Stimulated activated naive CD8-positive, alpha-beta T cell treated with anti-CD3 and anti-CD28 coated beads, Interleukin-15, amount 100 ng/mL, for 72 hours (primary cell): ENCODE measurements around the gene TRPM4.
"Not testable (repeated sequence)": the region's sequence is repeated elsewhere in the genome, so short reads cannot be mapped to it uniquely, and the experiment has no call there.

Source experiments
- ATAC-seq: fragments of 150-1000 bp; cut with Tn5 transposase; 2 replicates; pipeline ENCODE4 v1.10.0; 2021; ENCODE audit warnings: mild to moderate bottlenecking, moderate library complexity
- DNase-seq, 2 donors: peaks; one replicate each; pipeline ENCODE4 v3.0.0; 2021 to 2022
- H3K27ac Mint-ChIP-seq, 2 donors: one replicate each; pipeline ENCODE4 v1.8.0; 2022; ENCODE audit warnings: mild to moderate bottlenecking in 2 of 2, mixed read lengths in 2 of 2, moderate library complexity in 2 of 2
- H3K27me3 Mint-ChIP-seq: one replicate; pipeline ENCODE4 v1.8.0; 2022; ENCODE audit warnings: mixed read lengths
- H3K4me1 Mint-ChIP-seq: one replicate; pipeline ENCODE4 v1.8.0; 2022; ENCODE audit warnings: mild to moderate bottlenecking, mixed read lengths
- H3K4me3 Mint-ChIP-seq, 2 donors: one replicate each; pipeline ENCODE4 v1.8.0; 2022; ENCODE audit warnings: mild to moderate bottlenecking in 2 of 2, mixed read lengths in 2 of 2, moderate library complexity in 1 of 2
- H3K9me3 Mint-ChIP-seq, 2 donors: one replicate each; pipeline ENCODE4 v1.8.0; 2022; ENCODE audit warnings: mixed read lengths in 2 of 2

Gene TRPM4

DNA sequence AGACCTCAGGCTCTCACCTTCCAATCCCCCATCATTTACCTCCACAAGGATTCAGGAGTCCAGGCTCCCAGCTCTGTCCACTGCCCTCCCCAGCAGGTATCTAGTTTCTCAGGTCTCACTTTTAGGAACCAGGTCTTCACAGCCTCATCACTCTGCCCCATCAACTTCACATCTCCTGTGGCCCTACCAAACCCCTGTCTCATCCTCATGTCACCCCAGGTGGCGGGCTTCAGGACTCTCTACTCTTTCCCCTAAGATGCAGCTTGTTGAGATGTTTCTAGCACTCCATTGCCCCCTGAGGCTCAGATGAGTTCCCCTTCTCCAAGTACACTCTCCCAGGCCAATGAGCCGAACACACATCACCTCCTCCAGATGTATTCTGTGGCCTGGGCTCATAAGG, 36.7 kb upstream of the TRPM4 start:
- peaks cover 38% of the 10 kb centered on the region for H3K4me1 Mint-ChIP-seq
- H3K9me3 Mint-ChIP-seq = no peaks in the 10 kb centered on the region
- peaks cover 18% of the 10 kb centered on the region for H3K27me3 Mint-ChIP-seq
- DNase-seq (no peak), ATAC-seq (no peak)
- H3K4me3 Mint-ChIP-seq = peak overlapping the region; percentile 49 to 96
- no peak overlapping the region for H3K27ac Mint-ChIP-seq

DNA sequence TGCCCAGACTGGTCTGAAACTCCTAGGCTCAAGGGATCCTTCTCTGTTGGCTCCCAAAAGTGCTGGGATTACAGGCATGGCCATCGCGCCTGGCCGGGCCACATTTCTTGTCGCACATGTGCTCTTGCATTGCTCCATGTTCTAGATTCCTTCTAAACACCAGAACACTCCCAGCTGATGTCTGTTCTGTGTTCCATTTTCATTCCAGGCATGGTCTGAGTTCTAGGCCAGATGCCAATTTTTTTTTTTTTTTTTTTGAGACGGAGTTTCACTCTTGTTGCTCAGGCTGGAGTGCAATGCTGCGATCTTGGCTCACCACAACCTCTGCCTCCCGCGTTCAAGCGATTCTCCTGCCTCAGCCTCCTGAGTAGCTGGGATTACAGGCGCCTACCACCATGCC, 35.8 kb upstream of the TRPM4 start:
- H3K27ac Mint-ChIP-seq = not testable (repeated sequence)

DNA sequence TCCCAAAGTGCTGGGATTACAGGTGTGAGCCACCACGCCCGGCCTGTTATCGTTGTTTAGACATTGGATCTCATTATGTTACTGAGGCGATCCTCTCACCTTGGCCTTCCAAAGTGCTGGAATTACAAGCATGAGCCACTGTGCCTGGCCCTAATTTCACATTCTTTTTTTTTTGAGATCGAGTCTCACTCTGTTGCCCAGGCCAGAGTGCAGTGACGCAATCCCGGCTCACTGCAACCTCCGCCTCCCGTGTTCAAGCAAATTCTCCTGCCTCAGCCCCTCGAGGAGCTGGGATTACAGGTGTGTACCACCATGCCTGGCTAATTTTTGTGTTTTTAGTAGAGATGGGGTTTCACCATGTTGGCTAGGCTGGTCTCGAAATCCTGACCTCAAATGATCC, 34.3 kb upstream of the TRPM4 start:
- not testable (repeated sequence) for H3K4me3 Mint-ChIP-seq, DNase-seq, ATAC-seq, H3K9me3 Mint-ChIP-seq, H3K27ac Mint-ChIP-seq
- peaks cover 26% of the 10 kb centered on the region for H3K4me1 Mint-ChIP-seq
- peaks cover 18% of the 10 kb centered on the region for H3K27me3 Mint-ChIP-seq

More for the DNA sequence above, 35.8 kb upstream of the TRPM4 start:
- DNase-seq, H3K9me3 Mint-ChIP-seq, H3K4me3 Mint-ChIP-seq, ATAC-seq: not testable (repeated sequence)
- Mint-ChIP-seq H3K4me1 (peaks cover 32% of the 10 kb centered on the region), H3K27me3 (peaks cover 18% of the 10 kb centered on the region)

DNA sequence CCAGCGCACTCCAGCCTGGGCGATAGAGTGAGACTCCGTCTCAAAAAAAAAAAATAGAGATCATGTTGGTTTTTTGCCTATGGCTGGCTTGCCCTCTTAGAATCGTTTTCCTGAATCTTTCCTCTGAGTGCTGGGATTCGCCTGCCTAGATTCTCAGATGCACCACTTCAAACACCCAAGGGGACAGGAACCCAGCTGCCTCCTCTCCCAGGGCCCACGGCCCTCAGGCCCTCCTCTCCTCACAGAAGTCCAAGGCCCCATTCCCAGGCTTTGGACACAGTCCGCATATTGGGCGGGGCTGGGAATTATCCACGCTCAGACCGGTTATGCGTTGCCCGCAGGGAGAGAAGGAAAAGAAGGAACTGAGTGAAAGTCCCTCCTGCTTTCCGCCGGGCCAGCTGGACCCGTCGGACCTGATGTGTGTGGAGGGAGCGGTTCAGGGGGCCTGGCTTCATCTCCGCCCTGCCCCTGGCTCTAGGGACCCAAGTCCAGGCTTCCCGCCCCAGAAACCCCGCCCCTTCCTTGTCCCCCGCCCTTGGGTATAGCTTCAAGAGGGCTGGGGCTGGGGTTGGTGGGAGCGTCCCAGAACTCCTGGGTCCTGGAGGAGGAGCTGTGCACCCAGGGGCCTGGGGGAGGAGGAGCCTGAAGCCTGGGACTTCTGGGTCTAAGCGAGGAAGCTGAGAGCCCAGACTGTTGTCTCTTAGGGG, 32.4 kb upstream of the TRPM4 start:
- Mint-ChIP-seq H3K27ac (no peak overlapping the region), H3K9me3 (no peaks in the 10 kb centered on the region), H3K4me1 (peaks cover 32% of the 10 kb centered on the region), H3K27me3 (peaks cover 12% of the 10 kb centered on the region), H3K4me3 (no peak overlapping the region)
- DNase-seq (no peak), ATAC-seq (no peak)

DNA sequence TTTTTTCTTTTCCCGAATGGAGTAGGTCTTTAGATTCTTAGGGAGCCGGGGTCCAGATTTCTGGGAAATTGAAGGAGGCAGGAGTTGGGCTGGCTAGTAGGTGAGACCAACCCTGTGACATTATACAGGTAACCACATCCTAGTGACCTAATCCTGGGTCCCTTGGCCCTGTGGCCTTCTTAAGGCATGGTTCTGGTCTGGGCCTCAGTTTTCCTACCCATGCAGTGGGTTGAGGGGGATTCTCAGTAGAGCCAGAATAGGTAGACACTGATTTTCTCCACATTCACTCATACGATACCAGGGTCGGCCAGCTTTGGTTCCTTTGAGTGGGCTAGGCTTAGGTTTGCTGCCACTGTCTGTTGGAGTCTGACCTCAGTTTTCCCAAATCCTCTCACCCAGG, 31.0 kb upstream of the TRPM4 start:
- ATAC-seq = no peak
- Mint-ChIP-seq H3K27ac (no peak overlapping the region), H3K4me1 (peaks cover 23% of the 10 kb centered on the region), H3K9me3 (no peaks in the 10 kb centered on the region), H3K27me3 (no peaks in the 10 kb centered on the region), H3K4me3 (no peak overlapping the region)
- DNase-seq = no peak

DNA sequence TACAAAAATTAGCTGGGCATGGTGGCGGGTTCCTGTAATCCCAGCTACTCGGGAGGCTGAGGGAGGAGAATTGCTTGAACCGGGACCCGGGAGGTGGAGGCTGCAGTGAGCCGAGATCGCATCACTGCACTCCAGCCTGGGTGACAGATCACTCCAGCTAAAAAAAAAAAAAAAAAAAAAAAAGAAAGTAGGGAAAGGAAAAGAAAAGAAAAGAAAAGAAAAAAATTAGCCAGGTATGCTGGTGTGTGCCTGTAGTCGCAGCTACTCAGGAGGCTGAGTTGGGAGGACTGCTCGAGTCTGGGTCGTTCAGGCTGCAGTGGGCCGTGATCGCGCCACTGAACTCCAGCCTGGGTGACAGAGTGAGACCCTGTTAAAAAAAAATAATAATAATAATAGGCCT, 30.4 kb upstream of the TRPM4 start:
- peaks cover 23% of the 10 kb centered on the region for H3K4me1 Mint-ChIP-seq
- H3K9me3 Mint-ChIP-seq, H3K27ac Mint-ChIP-seq, DNase-seq, H3K27me3 Mint-ChIP-seq, ATAC-seq: not testable (repeated sequence)
- peak overlapping the region; percentile 44 to 57 for H3K4me3 Mint-ChIP-seq

DNA sequence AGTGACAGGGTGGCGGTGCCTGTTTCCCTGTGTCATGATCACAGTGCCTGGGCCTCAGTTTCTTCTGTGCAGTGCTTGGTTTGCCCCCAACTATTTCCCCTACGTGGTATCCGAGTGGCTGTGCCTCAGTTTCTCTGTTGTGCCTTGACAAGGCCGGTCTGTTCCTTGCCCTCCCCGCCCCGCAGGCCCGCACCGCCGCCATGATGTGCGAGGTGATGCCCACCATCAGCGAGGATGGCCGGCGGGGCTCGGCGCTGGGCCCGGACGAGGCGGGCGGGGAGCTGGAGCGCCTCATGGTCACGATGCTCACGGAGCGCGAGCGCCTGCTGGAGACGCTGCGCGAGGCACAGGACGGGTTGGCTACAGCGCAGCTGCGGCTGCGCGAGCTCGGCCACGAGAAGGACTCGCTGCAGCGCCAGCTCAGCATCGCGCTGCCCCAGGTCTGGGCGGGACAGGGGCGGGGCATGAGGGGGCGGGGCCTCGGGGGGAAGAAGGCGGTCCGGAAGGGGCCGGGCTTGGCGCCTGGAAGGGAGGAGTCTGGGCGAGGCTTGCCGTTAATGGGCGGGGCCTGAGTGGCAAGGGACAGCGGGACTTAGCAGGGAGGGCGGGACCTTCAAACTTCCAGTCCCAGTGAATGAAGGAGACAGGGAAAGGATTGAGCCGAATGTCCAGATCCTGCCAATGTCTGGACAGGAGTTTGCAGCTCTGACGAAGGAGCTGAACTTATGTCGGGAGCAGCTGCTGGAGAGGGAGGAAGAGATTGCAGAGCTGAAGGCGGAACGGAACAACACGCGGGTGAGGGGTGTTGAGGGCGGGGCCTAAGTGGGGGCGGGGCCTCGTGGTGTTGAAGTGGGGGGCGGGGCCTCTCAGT, 29.7 kb upstream of the TRPM4 start:
- Mint-ChIP-seq H3K27me3 (no peaks in the 10 kb centered on the region), H3K4me1 (peaks cover 27% of the 10 kb centered on the region), H3K27ac (peak overlapping the region; percentile 77 to 94), H3K4me3 (peak overlapping the region; percentile 86 to 89), H3K9me3 (no peaks in the 10 kb centered on the region)
- DNase-seq (peak; percentile 97), ATAC-seq (peak; percentile 96)

DNA sequence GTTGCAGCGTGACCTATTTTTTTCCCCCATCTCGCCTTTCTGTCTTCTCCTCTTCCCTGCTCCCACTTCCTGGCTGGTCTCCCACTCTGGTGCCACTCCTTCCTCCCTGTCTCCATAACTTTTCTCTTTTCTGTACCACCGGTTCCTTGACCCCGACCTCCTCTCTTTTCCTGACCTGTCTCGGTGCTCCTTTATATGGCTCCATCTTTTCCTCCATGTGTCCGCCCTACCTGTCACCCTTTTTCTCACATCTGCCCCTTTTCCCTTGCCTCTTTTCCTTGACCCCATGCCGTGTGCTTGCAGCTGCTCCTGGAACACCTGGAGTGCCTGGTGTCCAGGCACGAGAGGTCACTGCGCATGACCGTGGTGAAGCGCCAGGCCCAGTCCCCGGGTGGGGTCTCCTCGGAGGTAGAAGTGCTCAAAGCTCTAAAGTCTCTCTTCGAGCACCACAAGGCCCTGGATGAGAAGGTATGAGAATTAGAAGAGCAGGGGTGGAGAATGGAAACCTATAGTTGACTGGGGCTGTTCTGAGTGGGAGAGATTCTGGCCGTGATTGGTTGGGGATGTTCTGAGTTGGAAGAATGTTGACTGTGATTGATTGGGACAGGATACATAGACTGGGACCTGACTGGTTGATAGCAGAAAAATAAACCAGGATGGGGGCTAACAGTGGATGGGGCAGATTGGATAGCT, 28.9 kb upstream of the TRPM4 start:
- H3K4me1 Mint-ChIP-seq = peaks cover 35% of the 10 kb centered on the region
- no peak for ATAC-seq
- H3K4me3 Mint-ChIP-seq = peak overlapping the region; percentile 86 to 89
- DNase-seq = no peak
- peaks cover 4% of the 10 kb centered on the region for H3K27me3 Mint-ChIP-seq
- no peaks in the 10 kb centered on the region for H3K9me3 Mint-ChIP-seq
- peak overlapping the region in 1 of 2 donors; percentile 0 for H3K27ac Mint-ChIP-seq

DNA sequence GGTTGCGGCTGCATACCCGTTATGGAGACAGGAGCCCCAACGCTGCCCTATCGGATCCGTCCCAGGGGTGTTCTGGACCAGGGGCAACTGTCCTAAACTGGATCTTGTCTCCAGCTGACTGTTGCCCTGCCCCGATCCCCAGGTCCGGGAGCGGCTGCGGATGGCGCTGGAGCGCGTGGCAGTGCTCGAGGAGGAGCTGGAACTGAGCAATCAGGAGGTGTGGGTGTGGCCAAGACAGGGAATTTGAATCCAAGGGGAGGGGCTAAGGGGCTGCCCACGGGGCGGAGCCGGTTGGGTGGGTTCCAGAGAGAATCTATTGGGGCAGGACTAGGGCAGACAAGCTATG, 28.4 kb upstream of the TRPM4 start:
- ATAC-seq (no peak), DNase-seq (no peak)
- peaks cover 40% of the 10 kb centered on the region for H3K4me1 Mint-ChIP-seq
- H3K27ac Mint-ChIP-seq = no peak overlapping the region
- peak overlapping the region in 1 of 2 donors; percentile 86 for H3K4me3 Mint-ChIP-seq
- peaks cover 10% of the 10 kb centered on the region for H3K27me3 Mint-ChIP-seq
- H3K9me3 Mint-ChIP-seq = no peaks in the 10 kb centered on the region

DNA sequence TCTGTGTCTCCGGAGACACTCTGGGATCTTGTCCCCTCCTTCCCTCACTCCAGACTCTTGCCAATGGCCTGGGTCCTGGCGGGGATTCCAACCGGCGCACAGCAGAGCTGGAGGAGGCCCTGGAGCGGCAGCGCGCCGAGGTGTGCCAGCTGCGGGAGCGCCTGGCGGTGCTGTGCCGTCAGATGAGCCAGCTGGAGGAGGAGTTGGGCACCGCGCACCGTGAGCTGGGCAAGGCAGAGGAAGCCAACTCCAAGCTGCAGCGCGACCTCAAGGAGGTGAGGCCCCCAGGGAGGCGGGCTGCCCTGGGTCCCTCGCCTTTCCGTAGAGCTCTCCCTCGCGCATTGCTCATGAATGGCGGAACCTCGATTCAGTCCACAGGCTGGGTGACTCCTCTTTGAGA, 27.3 kb upstream of the TRPM4 start:
- H3K27ac Mint-ChIP-seq = no peak overlapping the region
- DNase-seq (no peak), ATAC-seq (no peak)
- H3K4me3 Mint-ChIP-seq = no peak overlapping the region
- peaks cover 50% of the 10 kb centered on the region for H3K4me1 Mint-ChIP-seq
- peaks cover 17% of the 10 kb centered on the region for H3K27me3 Mint-ChIP-seq
- H3K9me3 Mint-ChIP-seq = no peaks in the 10 kb centered on the region

DNA sequence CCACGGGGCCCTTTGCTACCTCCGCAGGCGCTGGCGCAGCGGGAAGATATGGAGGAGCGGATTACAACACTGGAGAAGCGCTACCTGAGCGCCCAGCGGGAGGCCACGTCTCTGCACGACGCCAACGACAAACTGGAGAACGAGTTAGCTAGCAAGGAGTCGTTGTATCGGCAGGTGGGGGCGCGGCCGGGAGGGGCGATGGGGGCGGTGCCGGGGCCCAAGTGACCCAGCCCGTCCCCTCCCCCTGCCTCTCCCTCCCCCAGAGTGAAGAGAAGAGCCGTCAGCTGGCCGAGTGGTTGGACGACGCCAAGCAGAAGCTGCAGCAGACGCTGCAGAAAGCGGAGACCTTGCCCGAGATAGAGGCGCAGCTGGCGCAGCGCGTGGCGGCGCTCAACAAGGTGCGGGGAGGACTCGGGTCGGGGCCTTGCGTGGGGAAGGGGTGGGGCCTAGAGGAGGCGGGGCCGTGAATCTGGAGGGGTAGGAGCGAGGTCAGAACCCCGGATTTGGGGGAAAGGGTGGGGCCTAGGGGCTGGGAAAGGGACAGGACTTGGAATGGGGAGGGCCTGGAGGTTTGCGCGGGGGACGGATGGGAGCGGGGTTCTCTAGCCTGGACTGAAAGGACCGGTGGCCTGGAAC, 24.5 kb upstream of the TRPM4 start:
- Mint-ChIP-seq H3K4me3 (peak overlapping the region; percentile 51 to 83), H3K27me3 (peaks cover 17% of the 10 kb centered on the region), H3K4me1 (peaks cover 50% of the 10 kb centered on the region), H3K9me3 (no peaks in the 10 kb centered on the region), H3K27ac (no peak overlapping the region)
- ATAC-seq (peak; percentile 27), DNase-seq (no peak)

DNA sequence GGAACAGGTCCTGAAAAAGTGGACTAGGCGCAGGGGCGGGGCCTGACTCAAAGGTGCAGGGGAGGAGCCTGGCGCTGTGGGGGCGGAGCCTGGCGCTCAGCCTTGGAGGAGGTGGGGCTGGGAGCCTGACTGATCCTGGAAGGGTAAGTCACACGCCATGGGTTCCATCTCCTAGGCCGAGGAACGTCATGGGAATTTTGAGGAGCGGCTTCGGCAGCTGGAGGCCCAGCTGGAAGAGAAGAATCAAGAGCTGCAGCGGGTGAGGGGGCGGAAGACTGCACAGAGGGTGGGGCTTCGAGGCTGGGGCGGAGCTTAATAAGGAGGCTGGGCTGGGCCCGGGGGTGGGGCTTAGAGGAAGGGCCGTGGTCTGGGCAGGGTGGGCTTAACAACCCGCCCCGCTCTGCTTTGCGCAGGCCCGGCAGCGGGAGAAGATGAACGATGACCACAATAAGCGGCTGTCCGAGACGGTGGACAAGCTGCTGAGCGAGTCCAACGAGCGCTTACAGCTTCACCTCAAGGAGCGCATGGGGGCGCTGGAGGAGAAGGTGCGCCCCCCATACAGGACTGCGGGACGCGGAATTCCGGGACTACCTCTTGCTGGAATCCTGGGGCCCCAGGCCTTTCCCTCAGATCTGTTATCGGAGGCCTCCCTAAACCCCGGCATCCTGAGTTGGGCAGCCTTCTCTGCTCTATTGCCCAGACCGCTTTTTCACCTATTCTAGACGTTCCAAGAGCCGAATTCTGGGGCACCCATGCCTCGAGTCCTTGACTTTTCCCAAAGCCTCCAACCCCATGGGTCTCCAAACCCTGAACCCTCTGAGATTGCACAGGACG, 23.8 kb upstream of the TRPM4 start:
- peak overlapping the region; percentile 51 to 83 for H3K4me3 Mint-ChIP-seq
- peaks cover 17% of the 10 kb centered on the region for H3K27me3 Mint-ChIP-seq
- DNase-seq (peak; percentile 53 to 55), ATAC-seq (peak; percentile 70)
- H3K27ac Mint-ChIP-seq = peak overlapping the region in 1 of 2 donors; percentile 70
- H3K4me1 Mint-ChIP-seq = peaks cover 43% of the 10 kb centered on the region
- H3K9me3 Mint-ChIP-seq = no peaks in the 10 kb centered on the region

DNA sequence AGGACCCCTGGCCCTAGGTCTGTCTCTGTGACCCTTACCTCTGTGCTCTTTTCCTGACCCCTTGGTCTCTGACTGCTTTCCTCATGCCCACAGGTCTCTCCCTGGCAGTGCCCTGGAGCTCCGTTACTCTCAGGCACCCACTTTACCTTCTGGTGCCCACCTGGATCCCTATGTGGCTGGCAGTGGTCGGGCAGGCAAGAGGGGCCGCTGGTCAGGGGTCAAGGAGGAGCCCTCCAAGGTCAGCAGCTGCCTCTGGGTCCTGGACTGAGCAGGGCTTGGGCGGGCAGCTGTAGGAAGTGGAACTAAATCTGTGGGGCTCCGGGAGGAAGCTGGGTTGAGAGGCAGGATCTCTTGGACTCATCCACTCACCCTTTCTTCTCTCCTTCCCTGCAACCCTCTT, 21.9 kb upstream of the TRPM4 start:
- no peaks in the 10 kb centered on the region for H3K9me3 Mint-ChIP-seq
- peaks cover 17% of the 10 kb centered on the region for H3K27me3 Mint-ChIP-seq
- peaks cover 34% of the 10 kb centered on the region for H3K4me1 Mint-ChIP-seq
- H3K27ac Mint-ChIP-seq = no peak overlapping the region
- no peak overlapping the region for H3K4me3 Mint-ChIP-seq
- ATAC-seq (no peak), DNase-seq (no peak)

DNA sequence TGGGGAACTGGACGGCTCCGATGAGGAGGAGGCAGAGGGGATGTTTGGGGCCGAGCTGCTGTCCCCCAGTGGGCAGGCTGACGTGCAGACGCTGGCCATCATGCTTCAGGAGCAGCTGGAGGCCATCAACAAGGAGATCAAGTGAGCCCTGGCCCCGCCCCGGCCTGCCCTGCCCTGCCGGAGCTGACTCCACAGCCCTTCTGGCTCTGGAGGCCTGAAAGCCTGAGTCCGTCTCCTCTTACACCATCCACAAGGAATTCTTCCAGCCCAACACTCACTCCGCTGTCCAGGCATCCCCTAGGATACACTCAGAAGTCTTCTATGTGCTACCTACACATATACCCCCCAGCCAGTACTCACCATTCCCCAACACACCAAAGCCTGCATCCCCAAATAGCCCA, 20.8 kb upstream of the TRPM4 start:
- DNase-seq (no peak), ATAC-seq (no peak)
- peaks cover 34% of the 10 kb centered on the region for H3K4me1 Mint-ChIP-seq
- no peaks in the 10 kb centered on the region for H3K9me3 Mint-ChIP-seq
- no peak overlapping the region for H3K27ac Mint-ChIP-seq
- H3K4me3 Mint-ChIP-seq = no peak overlapping the region
- peaks cover 17% of the 10 kb centered on the region for H3K27me3 Mint-ChIP-seq

DNA sequence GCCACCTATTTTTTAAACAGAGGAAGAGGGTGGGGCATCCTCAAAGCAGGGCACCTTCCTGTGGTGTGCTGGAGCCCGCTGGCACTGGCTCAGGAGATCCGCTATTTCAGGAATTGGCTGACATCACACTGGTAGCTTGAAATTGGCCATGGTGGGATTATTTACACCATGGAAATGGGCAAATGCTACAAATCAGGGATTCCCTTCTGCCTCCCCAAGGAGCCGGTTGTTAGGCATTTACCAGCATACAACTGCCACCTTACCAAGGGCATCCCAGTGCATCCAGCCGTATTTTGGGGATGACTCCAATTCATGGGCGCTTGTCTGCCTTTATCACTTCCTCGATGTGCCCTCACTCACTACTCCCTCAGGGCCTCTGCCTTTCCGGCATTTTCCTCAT, 16.6 kb upstream of the TRPM4 start:
- Mint-ChIP-seq H3K27me3 (peaks cover 24% of the 10 kb centered on the region), H3K27ac (no peak overlapping the region), H3K9me3 (no peaks in the 10 kb centered on the region), H3K4me1 (peaks cover 26% of the 10 kb centered on the region), H3K4me3 (no peak overlapping the region)
- ATAC-seq (no peak), DNase-seq (no peak)
